ENCODE results near the gene NIPAL1.

Gene NIPAL1

GRCh38 chr4:48047896-48048295 is 31.3 kb downstream of the NIPAL1 start:
- peak; percentile 33 for DNase-seq
- in situ Hi-C loops (cut with MboI; ENCODE audit: low pct_unique_long_range_greater_than_20kb, low sequenced_read_pairs), result no loop called here

- DNase-seq, result no peak
- in situ Hi-C loops (cut with MboI; ENCODE audit: low pct_unique_long_range_greater_than_20kb, low sequenced_read_pairs), result no loop called here
These were observed 32.9 kb downstream of the NIPAL1 start for GRCh38 chr4:48049483-48049882.

DNA sequence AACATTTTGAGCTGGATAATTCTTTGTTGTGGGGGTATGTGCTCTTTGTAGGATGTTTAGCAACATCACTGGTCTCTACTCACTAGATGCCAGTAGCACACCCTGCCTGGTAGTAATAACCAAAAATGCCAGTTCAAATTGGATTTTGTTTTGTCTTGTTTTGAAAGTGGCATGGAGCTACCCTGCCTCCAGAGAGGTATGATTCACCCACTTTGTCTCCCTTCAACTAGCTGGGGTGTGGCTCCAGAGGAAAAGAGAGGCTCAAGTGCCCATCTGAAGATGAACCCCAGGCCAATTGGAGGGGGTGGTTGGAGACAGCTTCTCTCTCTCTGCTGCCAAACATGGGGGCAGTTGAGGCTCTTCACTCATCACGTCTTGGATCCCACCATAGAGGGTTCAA is 34.5 kb downstream of the NIPAL1 start:
- in situ Hi-C loops (cut with MboI; ENCODE audit: low pct_unique_long_range_greater_than_20kb, low sequenced_read_pairs), result no loop called here
- DNase-seq, result no peak

DNA sequence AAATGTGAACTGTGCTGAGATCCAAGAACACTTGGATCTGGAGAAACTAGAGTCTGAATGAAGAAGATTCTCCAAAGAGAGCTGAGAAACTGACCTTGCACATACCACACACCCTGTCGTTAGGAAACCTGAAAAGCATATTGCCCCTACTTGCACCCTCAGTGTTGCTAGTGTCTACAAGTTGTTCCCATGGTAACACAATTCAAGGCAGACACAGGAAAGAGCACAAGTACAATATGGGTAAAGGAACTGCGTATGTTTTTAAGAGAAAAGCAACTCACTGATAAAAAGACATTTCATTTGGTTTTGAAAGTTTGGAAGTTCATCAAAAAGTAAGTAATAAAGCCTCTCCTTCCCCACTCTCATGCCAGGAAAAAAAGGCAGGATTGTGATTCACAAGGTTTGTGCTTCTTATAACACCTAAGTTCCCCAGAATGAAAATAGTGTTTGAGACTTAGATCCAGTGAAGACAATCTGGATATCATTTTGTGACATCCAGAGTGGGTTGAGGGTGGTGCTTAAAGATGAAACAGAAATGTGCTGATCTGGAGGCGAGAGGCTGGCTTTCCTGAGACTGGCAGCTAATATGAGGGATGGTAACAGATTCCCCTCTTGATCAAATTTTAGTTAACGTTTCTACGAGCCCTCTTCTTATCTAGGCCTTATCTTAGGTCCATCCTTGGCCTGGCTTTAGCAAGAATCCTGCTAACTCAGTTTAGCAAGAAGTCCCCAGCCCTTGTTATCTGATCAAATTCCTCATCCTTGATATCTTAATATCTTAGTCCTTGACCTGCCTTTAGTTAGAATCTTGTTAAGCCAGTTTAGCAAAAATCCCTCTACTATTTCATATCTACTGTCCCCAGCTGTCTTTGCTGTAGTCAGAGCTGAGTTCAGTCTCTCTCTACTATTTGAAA is 42.3 kb downstream of the NIPAL1 start:
- DNase-seq, result no peak
- in situ Hi-C loops (cut with MboI; ENCODE audit: low pct_unique_long_range_greater_than_20kb, low sequenced_read_pairs), result no loop called here

GRCh38 chr4:48064349-48064748 is 47.8 kb downstream of the NIPAL1 start:
- DNase-seq, result no peak
- in situ Hi-C loops (cut with MboI; ENCODE audit: low pct_unique_long_range_greater_than_20kb, low sequenced_read_pairs), result no loop called here

GRCh38 chr4:48065587-48066052 is 49.0 kb downstream of the NIPAL1 start:
- no peak for DNase-seq
- in situ Hi-C loops (cut with MboI; ENCODE audit: low pct_unique_long_range_greater_than_20kb, low sequenced_read_pairs), result no loop called here

- in situ Hi-C loops (cut with MboI; ENCODE audit: low pct_unique_long_range_greater_than_20kb, low sequenced_read_pairs), result no loop called here
- DNase-seq, result no peak
These were observed 51.0 kb downstream of the NIPAL1 start for GRCh38 chr4:48067536-48067935.

DNA sequence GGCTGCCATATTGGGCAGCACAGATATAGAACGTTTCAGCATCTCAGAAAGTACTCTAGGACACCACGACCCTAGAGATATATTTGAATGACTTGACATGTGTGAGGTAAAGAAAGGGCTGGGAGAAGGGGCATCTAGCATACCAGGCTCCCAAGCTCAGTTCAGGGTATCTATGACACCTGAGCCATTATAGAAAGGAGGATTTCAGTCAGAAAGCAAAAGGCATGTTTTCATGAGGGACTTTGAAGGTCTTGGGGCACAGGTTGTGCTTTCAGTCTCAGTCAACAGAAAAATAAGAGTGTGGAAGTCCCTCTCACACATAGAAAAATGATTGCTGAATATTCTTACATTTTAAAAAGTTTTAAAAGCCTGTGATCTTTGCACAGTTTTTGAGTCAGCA is 51.6 kb downstream of the NIPAL1 start:
- DNase-seq, result no peak
- in situ Hi-C loops (cut with MboI; ENCODE audit: low pct_unique_long_range_greater_than_20kb, low sequenced_read_pairs), result no loop called here

DNA sequence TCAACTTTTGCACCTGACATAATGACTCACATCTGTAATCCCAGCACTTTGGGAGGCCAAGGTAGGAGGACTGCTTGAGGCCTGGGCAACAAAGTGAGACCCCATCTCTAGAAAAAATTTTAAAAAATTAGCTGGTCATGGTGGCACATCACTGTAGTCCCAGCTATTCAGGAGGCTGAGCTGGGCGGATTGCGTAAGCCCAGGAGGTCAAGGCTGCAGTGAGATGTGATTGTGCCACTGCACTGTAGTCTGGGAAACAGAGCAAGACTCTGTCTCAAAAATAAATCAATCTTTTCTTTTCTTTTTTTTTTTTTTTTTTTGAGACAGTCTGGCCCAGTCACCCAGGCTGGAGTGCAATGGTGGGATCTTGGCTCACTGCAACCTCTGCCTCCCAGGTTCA is 52.5 kb downstream of the NIPAL1 start:
- in situ Hi-C loops (cut with MboI; ENCODE audit: low pct_unique_long_range_greater_than_20kb, low sequenced_read_pairs), result no loop called here

GRCh38 chr4:48071191-48071590 is 54.6 kb downstream of the NIPAL1 start:
- in situ Hi-C loops (cut with MboI; ENCODE audit: low pct_unique_long_range_greater_than_20kb, low sequenced_read_pairs), result no loop called here
- DNase-seq, result no peak

More for the DNA sequence above, 52.5 kb downstream of the NIPAL1 start:
- DNase-seq, result no peak

- in situ Hi-C loops (cut with MboI; ENCODE audit: low pct_unique_long_range_greater_than_20kb, low sequenced_read_pairs), result no loop called here
- DNase-seq, result no peak
These were observed 57.1 kb downstream of the NIPAL1 start for GRCh38 chr4:48073567-48074103.

DNA sequence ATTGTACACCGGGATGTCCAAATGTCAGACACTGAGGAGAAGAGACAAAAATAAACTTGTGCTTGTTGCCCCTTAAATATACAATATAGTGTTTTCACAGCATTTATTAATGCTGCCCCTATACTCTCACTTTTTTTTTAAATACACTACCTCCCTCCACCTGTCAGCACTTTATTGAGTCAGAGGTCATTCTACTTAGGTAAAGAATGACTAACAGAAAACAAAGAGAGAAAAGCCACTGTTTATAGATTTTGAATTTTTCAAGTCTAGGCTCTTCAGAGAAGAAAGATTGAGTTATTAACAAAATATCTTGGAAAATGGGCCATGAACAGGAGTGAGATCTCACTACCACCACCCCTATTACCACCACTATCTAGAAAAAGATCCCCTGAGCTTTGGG is 58.1 kb downstream of the NIPAL1 start:
- no peak for DNase-seq
- in situ Hi-C loops (cut with MboI; ENCODE audit: low pct_unique_long_range_greater_than_20kb, low sequenced_read_pairs), result loop anchor here (25.0 kb wide), 1 partner anchor 387 kb away; no protein-coding TSS in a partner anchor

GRCh38 chr4:48078425-48078824 is 61.9 kb downstream of the NIPAL1 start:
- DNase-seq, result no peak
- in situ Hi-C loops (cut with MboI; ENCODE audit: low pct_unique_long_range_greater_than_20kb, low sequenced_read_pairs), result loop anchor here (25.0 kb wide), 1 partner anchor 391 kb away; no protein-coding TSS in a partner anchor

- no peak for DNase-seq
- in situ Hi-C loops (cut with MboI; ENCODE audit: low pct_unique_long_range_greater_than_20kb, low sequenced_read_pairs), result loop anchor here (25.0 kb wide), 1 partner anchor 392 kb away; no protein-coding TSS in a partner anchor
These were observed 62.5 kb downstream of the NIPAL1 start for GRCh38 chr4:48078862-48079655.

DNA sequence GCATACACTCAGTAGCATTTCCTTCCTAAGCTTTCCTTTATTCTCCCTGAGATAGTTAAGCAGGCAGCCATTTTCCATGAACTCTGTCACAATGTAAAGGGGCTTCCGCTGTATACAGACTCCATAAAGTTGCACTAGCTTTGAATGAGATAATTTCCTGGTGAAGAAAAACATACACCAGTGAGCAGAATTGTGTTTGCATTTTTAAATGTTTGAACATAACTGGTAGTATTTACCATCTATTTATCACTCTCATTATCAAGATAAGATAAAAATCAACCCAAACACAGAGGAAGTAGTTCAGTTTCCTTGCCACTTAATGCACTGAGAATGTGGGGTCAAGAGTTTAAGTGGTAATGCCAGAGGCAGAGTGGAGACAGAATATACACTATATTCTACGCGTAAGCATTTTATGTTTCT is 63.4 kb downstream of the NIPAL1 start:
- in situ Hi-C loops (cut with MboI; ENCODE audit: low pct_unique_long_range_greater_than_20kb, low sequenced_read_pairs), result loop anchor here (25.0 kb wide), 1 partner anchor 393 kb away; no protein-coding TSS in a partner anchor
- DNase-seq, result no peak

DNA sequence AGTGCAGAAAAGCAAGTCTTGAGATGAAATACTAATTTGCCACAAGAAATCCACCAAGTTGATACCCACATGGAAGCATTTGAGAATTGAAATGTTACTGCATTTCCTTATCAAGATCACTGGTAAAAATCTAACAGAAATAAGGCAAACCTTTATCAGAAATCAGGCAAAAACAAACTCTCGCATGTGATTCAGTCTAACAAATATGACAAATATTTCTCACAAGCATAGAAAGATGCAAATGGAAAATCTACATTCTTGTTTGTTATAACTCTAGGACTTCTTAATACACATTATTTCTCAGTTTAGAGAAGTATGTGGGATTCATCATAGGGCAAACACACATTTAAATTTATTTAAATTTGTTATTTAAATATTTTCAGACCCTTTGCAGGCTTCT is 64.6 kb downstream of the NIPAL1 start:
- DNase-seq, result no peak
- in situ Hi-C loops (cut with MboI; ENCODE audit: low pct_unique_long_range_greater_than_20kb, low sequenced_read_pairs), result loop anchor here (25.0 kb wide), 1 partner anchor 394 kb away; no protein-coding TSS in a partner anchor

DNA sequence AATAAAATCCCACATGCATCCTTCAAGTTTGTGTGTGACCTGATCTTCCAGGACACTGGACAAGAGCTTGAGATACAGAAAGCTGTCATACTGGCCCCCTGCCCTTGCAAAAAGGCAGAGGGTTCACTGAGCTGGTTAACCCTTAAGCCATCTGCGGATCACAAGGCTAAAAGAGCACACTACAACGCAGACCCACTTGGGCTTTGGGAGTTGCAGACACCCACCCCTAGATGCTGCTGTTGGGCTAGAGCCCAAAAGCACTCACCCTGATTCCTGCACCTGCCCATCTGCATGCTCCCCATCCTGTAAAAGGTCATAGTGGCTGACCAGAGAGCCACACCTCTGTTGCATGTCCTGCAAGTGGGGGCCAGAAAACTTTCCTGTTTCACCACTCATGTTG is 66.4 kb downstream of the NIPAL1 start:
- in situ Hi-C loops (cut with MboI; ENCODE audit: low pct_unique_long_range_greater_than_20kb, low sequenced_read_pairs), result loop anchor here (25.0 kb wide), 1 partner anchor 396 kb away; no protein-coding TSS in a partner anchor
- DNase-seq, result no peak

GRCh38 chr4:48085821-48086589 is 69.4 kb downstream of the NIPAL1 start:
- DNase-seq, result no peak
- in situ Hi-C loops (cut with MboI; ENCODE audit: low pct_unique_long_range_greater_than_20kb, low sequenced_read_pairs), result loop anchor here (25.0 kb wide), 1 partner anchor 399 kb away; no protein-coding TSS in a partner anchor
